Activated CD4-positive, alpha-beta memory T cell treated with anti-CD3 and anti-CD28 coated beads, Interleukin-2, amount 10 ng/mL, durations not matched to agents 7 days and 5 days (primary cell): ENCODE results near the gene RAB28. TPM values are rescaled to one million over a fixed set of nuclear protein-coding genes. Genes with fewer than 3 reads are reported as not detected.

ENCODE experiments used
- CTCF ChIA-PET: fragments of 350-600 bp; sonication (Branson Sonifier 250); formaldehyde crosslinking; loops from one replicate; lab custom pipeline; 2021; ENCODE audit warnings: antibody characterized with exemption, inconsistent platforms; lab: Charles Lee
- POLR2A ChIA-PET: fragments of 350-600 bp; sonication (Branson Sonifier 250); formaldehyde crosslinking; loops from one replicate; lab custom pipeline; 2021; ENCODE audit warnings: antibody characterized with exemption; lab: Charles Lee
- DNase-seq: peaks from one replicate; pipeline ENCODE4 v3.0.0-alpha.2; 2020
- H3K27ac Mint-ChIP-seq: one replicate; pipeline ENCODE4 v1.8.0; 2021; ENCODE audit warnings: mild to moderate bottlenecking, mixed read lengths
- H3K27me3 Mint-ChIP-seq: one replicate; pipeline ENCODE4 v1.8.0; 2021; ENCODE audit warnings: mixed read lengths
- H3K36me3 Mint-ChIP-seq: one replicate; pipeline ENCODE4 v1.8.0; 2021; ENCODE audit warnings: low read depth, mixed read lengths
- H3K4me1 Mint-ChIP-seq: one replicate; pipeline ENCODE4 v1.8.0; 2021; ENCODE audit warnings: mixed read lengths
- H3K4me3 Mint-ChIP-seq: one replicate; pipeline ENCODE4 v1.8.0; 2021; ENCODE audit warnings: mild to moderate bottlenecking, mixed read lengths
- H3K9me3 Mint-ChIP-seq: one replicate; pipeline ENCODE4 v1.8.0; 2021; ENCODE audit warnings: mixed read lengths
- total RNA-seq, 2 experiments: library from RNA; stranded (reverse); gene quantifications; one replicate each; pipeline ENCODE4 v1.2.3, GENCODE V29; 2021

Gene RAB28
- total RNA-seq, 2 experiments from 2014 or later = 18.5 TPM

DNA sequence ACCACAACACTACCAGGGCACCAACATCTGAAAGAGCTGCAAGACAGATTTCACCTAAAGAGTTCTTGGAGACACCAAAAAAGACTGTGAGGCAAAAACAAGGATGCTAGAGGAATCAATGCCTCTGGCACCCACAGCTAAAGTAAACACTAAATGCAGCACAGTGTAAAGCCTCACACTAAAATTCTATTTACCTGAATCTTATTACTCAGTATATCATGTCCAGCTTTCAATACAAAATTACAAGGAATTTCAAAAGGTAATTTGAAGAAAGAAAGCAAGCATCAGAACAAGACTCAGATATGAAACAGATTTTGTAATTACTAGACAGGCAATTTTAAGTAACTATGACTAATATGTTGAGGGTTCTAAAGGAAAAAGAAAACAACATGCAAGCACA is 19.6 kb downstream of the RAB28 start:
- POLR2A ChIA-PET = no interaction called here
- CTCF ChIA-PET = no interaction called here
- peaks cover 7% of the 10 kb centered on the region for H3K9me3 Mint-ChIP-seq
- DNase-seq = no peak
- no peak overlapping the region for H3K4me3 Mint-ChIP-seq
- H3K27ac Mint-ChIP-seq = no peak overlapping the region
- no peaks in the 10 kb centered on the region for H3K27me3 Mint-ChIP-seq
- H3K4me1 Mint-ChIP-seq = peaks cover 4% of the 10 kb centered on the region
- H3K36me3 Mint-ChIP-seq = peaks cover 36% of the 10 kb centered on the region

DNA sequence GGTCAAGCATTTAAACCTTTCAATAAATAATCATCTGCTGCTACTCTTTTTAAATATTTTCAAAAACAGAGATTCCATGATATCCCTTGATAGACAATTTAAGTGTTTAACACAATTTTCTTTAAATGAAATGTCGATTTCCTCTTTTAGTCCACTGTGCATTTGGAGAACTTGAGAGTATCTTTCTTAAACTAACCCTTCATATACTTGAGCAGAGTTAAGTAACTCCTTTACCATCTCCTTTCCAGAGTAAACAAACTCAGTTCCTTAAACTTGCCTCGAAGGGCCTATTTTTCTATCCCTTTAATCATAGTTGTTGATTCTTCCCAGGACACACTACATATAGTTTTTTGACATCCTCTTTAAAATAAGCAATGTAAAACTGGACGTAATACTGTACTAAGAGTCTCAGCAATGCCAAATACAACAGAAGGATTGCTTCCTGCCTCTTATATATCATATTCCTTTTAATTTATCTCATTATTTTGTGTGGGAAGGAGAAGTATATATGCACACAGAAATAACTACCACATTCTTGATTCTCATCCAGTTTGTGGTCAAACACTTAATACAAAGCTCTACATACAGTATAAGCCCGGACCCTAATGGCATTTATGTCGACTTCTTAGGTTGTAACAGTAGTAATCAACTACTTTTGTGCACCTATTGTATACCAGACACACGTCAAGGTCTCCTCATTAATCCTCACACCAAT is 22.8 kb downstream of the RAB28 start:
- Mint-ChIP-seq H3K9me3 (peaks cover 4% of the 10 kb centered on the region), H3K4me3 (no peak overlapping the region), H3K36me3 (peaks cover 36% of the 10 kb centered on the region), H3K27me3 (no peaks in the 10 kb centered on the region), H3K27ac (no peak overlapping the region), H3K4me1 (peaks cover 4% of the 10 kb centered on the region)
- DNase-seq = no peak
- POLR2A ChIA-PET = no interaction called here
- CTCF ChIA-PET = no interaction called here

DNA sequence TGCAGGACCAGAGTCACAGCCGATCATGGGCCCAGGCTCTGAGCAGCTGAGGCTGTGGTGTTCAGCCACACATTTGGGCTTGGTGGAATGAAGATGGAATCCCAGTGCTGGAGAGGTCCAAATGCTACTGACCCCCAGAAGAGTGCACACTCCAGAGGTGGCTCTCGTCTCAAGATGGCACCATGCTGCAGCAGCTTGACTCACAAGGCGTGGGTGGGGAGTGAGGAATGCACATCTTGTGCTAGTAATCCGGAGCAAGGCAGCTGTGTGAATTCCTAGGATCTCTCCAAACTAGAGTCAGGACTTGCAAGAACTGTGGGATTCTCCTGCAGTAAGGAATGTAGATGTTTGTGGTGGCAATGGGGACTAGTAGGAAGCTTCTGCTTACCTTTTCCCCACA is 28.7 kb downstream of the RAB28 start:
- Mint-ChIP-seq H3K36me3 (peaks cover 36% of the 10 kb centered on the region), H3K4me1 (peaks cover 12% of the 10 kb centered on the region), H3K9me3 (peaks cover 7% of the 10 kb centered on the region), H3K4me3 (no peak overlapping the region), H3K27ac (no peak overlapping the region), H3K27me3 (no peaks in the 10 kb centered on the region)
- ChIA-PET POLR2A (no interaction called here), CTCF (interaction anchor here (1.0 kb wide), 1 partner anchor 13 kb away, joined by 4 read pairs; no protein-coding TSS in a partner anchor)
- no peak for DNase-seq

DNA sequence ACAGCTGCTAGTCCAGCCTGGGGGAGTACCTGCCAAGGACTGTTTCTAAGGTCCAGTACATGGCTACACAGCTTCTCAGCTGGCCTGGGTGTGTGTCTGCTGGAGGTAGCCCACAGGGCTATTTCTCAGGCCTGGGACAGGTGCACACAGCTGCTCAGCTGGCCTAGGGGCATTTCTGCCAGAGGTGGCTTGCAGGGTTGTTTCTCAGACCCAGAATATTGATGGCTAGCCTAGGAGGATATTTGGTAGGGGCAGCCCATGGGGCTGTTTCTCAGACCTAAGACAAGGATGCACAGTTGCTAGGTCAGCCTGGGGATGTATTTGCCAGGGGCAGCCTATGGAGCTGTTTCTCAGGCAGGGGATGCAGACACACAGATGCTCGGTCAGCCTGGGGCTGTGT is 29.4 kb downstream of the RAB28 start:
- Mint-ChIP-seq H3K27me3 (no peaks in the 10 kb centered on the region), H3K4me3 (no peak overlapping the region), H3K4me1 (peaks cover 12% of the 10 kb centered on the region), H3K36me3 (peaks cover 36% of the 10 kb centered on the region), H3K27ac (no peak overlapping the region), H3K9me3 (peaks cover 7% of the 10 kb centered on the region)
- ChIA-PET CTCF (no interaction called here), POLR2A (no interaction called here)
- no peak for DNase-seq

DNA sequence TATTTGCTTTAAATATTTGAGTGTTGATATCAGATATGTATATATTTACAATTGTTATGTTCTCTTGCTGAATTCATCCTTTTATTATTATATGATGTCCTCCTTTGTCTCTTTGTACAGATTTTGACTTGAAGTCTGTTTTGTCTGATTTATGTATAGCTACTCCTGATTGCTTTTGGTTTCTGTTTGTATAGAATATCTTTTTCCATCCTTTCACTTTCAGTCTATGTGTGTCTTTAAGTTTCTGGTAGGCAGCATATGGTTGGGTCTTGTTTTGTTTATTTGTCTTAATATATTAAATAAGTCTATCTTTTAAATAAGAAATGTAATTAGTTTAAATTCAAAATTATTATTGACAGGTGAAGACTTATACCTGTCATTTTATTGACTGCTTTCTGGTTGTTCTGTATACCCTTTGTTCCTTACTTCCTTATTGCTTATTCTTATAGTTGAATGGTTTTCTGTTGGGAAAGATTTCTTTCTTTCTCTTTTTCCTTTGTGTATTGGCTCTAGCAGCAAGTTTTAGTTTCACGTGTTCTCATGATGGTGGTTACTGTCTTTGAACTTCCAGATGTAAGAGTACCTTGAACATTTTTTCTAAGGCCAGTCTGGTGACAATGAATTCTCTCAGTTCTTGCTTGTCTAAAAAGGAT is 31.1 kb downstream of the RAB28 start:
- CTCF ChIA-PET = no interaction called here
- DNase-seq = no peak
- peaks cover 7% of the 10 kb centered on the region for H3K9me3 Mint-ChIP-seq
- peaks cover 29% of the 10 kb centered on the region for H3K36me3 Mint-ChIP-seq
- POLR2A ChIA-PET = no interaction called here
- H3K4me1 Mint-ChIP-seq = peaks cover 12% of the 10 kb centered on the region
- no peaks in the 10 kb centered on the region for H3K27me3 Mint-ChIP-seq
- no peak overlapping the region for H3K4me3 Mint-ChIP-seq
- H3K27ac Mint-ChIP-seq = no peak overlapping the region

DNA sequence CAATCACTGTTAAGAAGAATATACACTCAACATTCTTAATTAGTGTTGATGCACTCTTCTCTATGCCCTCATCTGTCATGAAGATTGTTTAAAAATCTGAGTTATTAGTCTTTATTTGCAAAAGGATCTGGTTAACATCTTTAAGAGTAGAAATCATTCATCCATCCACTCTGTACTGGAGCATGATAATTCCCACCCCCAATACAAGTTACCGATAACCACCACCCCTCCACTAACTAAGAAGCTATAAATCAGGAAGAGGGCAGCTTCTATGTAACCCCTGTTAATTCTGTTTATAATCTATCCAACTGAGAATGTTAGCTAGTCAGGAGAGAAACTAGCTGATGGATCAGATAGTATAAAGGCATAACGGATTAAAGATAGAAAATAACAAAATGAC is 34.5 kb downstream of the RAB28 start:
- Mint-ChIP-seq H3K9me3 (peaks cover 7% of the 10 kb centered on the region), H3K4me1 (peaks cover 12% of the 10 kb centered on the region), H3K27me3 (no peaks in the 10 kb centered on the region), H3K36me3 (peaks cover 29% of the 10 kb centered on the region), H3K27ac (no peak overlapping the region), H3K4me3 (no peak overlapping the region)
- POLR2A ChIA-PET = no interaction called here
- CTCF ChIA-PET = no interaction called here
- no peak for DNase-seq

DNA sequence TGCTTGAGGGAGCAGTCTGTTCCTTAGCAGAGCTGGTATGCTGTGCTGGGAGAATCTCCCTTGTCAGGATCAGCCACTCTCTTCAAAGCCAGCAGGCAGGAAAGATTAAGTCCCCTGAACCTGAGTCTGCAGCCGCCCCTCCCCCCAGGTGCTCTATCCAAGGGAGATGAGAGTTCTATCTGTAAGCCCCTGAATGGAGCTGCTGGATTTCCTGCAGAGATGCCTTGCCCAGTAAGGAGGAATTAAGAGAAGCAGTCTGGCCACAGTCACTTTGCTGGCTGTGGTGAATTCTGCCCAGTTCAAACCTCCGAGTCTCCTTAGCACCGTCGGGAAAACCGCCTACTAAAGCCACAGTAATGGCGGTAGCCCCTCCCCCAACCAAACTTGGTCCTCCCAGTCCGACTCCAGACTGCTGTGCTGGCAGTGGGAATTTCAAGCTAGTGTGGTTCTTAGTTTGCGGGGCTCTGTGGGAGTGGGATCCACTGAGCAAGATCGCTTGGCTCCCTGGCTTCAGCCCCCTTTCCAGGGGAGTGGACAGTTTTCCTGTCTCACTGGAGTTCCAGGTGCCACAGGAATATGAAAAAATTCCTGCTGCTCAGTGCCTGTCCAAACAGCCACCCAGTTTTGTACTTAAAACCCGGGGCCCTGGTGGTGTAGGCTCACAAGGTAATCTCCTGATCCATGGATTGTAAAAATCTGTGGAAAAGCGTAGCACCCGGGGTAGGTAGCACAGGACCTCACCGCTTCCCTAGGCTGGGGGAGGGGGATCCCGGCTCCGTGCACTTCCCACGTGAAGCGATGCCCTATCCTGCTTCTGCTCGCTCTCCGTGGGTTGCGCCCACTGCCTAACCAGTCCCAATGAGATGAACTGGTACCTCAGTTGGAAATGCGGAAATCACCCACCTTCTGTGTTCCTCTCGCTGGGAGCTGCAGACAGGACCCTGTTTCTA is 38.0 kb downstream of the RAB28 start:
- CTCF ChIA-PET = no interaction called here
- Mint-ChIP-seq H3K27me3 (no peaks in the 10 kb centered on the region), H3K36me3 (peaks cover 20% of the 10 kb centered on the region), H3K4me1 (no peaks in the 10 kb centered on the region), H3K27ac (no peak overlapping the region), H3K4me3 (no peak overlapping the region), H3K9me3 (no peaks in the 10 kb centered on the region)
- no peak for DNase-seq
- POLR2A ChIA-PET = no interaction called here

DNA sequence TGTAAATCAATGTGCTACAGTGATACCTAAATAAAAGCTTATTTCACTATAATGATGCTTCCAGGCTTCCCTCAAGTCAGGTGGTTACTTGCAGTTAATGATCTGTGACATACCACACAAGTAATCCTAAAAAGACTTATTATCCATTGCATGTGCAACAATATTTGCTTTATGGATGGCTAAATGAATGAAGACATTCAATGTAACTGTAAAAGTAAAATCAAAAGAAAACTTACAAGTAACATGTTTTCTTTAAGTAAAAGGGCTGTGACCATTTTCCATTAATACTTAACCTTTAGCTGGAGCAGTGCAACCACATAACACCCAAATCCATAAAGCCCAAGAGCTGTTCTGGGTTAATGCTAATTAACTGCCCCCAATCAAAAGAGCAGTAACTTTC is 42.6 kb downstream of the RAB28 start:
- Mint-ChIP-seq H3K4me3 (no peak overlapping the region), H3K4me1 (peaks cover 10% of the 10 kb centered on the region), H3K36me3 (peaks cover 24% of the 10 kb centered on the region), H3K9me3 (peaks cover 9% of the 10 kb centered on the region), H3K27me3 (no peaks in the 10 kb centered on the region), H3K27ac (no peak overlapping the region)
- ChIA-PET CTCF (interaction anchor here (0.9 kb wide), 1 partner anchor 14 kb away, joined by 4 read pairs; no protein-coding TSS in a partner anchor), POLR2A (no interaction called here)
- no peak for DNase-seq

DNA sequence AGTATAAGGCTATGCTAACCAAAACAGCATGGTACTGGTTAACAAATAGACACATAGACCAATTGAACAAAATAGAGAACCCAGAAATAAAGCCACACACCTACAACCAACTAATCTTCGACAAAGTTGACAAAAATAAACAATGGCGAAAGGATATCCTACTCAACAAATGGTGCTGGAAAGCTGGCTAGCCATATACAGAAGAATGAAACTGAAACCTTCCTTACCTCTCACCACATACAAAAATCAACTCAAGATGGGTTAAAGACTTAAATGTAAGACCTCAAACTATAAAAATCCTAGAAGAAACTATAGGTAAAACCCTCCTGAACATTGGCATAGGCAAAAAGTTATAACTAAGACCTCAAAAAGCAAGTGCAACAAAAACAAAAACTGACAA is 47.2 kb downstream of the RAB28 start:
- Mint-ChIP-seq H3K36me3 (peaks cover 27% of the 10 kb centered on the region), H3K27ac (peak overlapping the region; percentile 19), H3K4me1 (peaks cover 26% of the 10 kb centered on the region), H3K27me3 (no peaks in the 10 kb centered on the region), H3K4me3 (no peak overlapping the region), H3K9me3 (peaks cover 15% of the 10 kb centered on the region)
- DNase-seq = no peak
- CTCF ChIA-PET = no interaction called here
- POLR2A ChIA-PET = no interaction called here

DNA sequence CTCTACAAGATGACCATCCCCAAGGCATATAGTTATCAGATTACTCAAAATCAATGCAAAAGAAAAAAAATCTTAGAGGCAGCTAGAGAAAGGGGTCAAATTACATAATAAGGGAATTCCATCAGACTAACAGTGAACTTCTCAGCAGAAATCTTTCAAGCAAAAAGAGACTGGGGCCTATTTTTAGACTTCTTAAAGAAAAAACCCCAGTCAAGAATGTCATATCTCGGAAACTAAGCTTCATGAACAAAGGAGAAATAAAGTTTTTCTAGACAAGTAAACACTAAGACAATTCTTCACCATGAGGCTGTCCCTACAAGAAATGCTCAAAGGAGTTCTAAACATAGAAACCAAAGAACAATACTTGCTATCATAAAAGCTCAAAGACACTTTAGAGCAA is 51.7 kb downstream of the RAB28 start:
- Mint-ChIP-seq H3K27ac (no peak overlapping the region), H3K27me3 (no peaks in the 10 kb centered on the region), H3K36me3 (peaks cover 23% of the 10 kb centered on the region), H3K9me3 (peaks cover 14% of the 10 kb centered on the region), H3K4me3 (no peak overlapping the region), H3K4me1 (peaks cover 25% of the 10 kb centered on the region)
- no peak for DNase-seq
- POLR2A ChIA-PET = no interaction called here
- CTCF ChIA-PET = interaction anchor here (1.0 to 2.3 kb wide), 2 partner anchors 10 to 14 kb away, joined by 3 to 8 read pairs; no protein-coding TSS in a partner anchor

DNA sequence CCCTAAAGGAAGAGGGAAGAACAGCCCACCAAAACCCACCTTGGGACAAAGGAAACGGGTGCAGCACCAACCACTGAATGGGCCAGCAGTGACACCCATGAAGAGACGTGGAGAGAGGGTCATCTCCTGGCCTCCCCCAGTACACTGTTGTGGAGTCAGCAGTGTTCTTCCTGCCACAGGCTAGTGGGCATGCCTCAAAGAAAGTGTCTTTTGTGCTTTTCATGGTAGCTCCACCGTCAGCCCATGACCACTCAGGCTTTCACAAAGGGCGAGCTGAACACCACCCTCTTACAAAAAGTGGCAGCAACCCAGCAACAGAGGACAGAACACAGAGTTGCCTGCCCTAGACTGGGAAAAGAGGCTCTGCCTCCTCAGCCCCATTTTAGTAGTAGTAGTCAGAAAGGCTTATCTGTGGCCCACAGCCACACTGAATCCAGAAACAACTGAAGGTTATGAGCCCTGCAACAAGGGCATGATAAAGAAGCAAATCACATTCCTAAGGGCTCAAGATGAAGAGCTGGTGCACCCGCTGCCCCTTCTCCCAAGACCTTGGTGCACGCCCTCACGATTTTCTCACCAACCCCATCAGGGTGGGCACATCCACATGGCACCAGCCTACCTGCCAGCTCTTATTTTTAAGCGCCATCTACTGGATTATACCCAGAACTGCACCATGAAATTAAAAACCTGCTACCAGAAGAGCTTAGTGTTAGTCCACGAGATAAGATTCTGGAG is 53.1 kb downstream of the RAB28 start:
- Mint-ChIP-seq H3K27ac (no peak overlapping the region), H3K4me3 (no peak overlapping the region), H3K27me3 (no peaks in the 10 kb centered on the region), H3K4me1 (peaks cover 12% of the 10 kb centered on the region), H3K9me3 (peaks cover 3% of the 10 kb centered on the region), H3K36me3 (peaks cover 10% of the 10 kb centered on the region)
- no peak for DNase-seq
- ChIA-PET CTCF (interaction anchor here (1.0 to 2.3 kb wide), 3 partner anchors 10 to 12 kb away, joined by 3 to 8 read pairs (median 4); no protein-coding TSS in a partner anchor), POLR2A (no interaction called here)

DNA sequence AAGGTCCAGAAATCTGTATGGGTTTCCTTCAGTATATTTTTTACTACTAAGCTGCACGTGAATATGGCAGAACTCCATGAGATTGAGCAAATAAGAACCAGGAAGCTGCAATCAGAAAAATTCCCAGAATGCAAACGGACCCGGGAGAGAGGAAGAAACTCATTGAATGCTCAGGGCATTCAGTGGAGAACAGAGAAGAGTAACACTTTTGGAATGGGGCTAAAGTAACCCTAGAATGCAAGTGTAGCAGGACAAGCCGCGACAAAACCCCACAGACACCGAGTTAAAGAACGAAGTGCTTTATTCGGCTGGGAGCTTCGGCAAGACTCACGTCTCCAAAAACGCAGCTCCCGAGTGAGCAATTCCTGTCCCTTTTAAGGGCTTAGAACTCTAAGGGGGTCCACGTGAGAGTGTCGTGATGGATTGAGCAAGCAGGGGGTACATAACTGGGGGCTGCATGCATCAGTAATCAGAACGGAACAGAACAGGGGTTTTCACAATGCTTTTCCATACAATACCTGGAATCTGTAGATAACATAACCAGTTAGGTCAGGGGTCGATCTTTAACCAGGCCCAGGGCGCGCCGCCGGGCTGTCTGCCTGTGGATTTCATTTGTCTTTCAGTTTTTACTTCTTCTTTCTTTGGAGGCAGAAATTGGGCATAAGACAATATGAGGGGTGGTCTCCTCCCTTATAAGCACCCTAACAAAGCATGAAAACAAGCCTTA is 56.4 kb downstream of the RAB28 start:
- H3K27ac Mint-ChIP-seq = no peak overlapping the region
- POLR2A ChIA-PET = no interaction called here

More for the DNA sequence above, 56.4 kb downstream of the RAB28 start:
- Mint-ChIP-seq H3K36me3 (peaks cover 19% of the 10 kb centered on the region), H3K9me3 (peaks cover 2% of the 10 kb centered on the region), H3K4me1 (no peaks in the 10 kb centered on the region), H3K4me3 (no peak overlapping the region), H3K27me3 (no peaks in the 10 kb centered on the region)
- DNase-seq = no peak
- CTCF ChIA-PET = no interaction called here
